NB4 (cell line): ENCODE measurements around the gene FBN1.

ENCODE experiments used
- MYC ChIP-seq: IDR thresholded peaks from 2 replicates; pipeline ENCODE4 v1.6.1; 2011; ENCODE audit warnings: low read depth, low read length
- POLR2A ChIP-seq: IDR thresholded peaks from 2 replicates; pipeline ENCODE4 v1.6.1; 2011; ENCODE audit warnings: mild to moderate bottlenecking; ENCODE audit not compliant: insufficient read length; ENCODE audit errors: extremely low read depth
- TF ChIP-seq, protein P1 (sequence below): IDR thresholded peaks from one replicate; pipeline ENCODE4 v1.5.1; 2012; ENCODE audit warnings: low read depth, low read length

DNA sequence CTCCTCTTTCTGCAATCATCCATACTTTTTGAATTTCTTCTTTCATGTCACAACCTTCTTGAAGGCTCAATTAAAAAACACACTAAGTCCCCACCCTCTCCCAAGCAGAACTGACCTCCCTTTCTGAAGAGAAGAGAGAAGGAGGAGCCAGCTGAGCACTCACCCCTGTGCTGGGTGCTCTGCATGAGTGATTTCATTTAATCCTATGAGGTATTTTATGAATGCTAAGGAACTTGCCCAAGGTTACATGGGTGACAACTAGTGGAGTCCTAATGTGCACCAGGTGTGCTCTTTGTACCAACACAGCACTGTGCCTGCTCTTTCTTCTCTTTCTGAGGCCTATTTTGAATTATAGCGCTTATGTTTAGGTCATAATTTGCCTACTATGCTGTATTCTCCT, 178.7 kb downstream of the FBN1 start:
- TF ChIP-seq POLR2A (no peak), MYC (no peak)
- TF ChIP-seq, protein P1, sequence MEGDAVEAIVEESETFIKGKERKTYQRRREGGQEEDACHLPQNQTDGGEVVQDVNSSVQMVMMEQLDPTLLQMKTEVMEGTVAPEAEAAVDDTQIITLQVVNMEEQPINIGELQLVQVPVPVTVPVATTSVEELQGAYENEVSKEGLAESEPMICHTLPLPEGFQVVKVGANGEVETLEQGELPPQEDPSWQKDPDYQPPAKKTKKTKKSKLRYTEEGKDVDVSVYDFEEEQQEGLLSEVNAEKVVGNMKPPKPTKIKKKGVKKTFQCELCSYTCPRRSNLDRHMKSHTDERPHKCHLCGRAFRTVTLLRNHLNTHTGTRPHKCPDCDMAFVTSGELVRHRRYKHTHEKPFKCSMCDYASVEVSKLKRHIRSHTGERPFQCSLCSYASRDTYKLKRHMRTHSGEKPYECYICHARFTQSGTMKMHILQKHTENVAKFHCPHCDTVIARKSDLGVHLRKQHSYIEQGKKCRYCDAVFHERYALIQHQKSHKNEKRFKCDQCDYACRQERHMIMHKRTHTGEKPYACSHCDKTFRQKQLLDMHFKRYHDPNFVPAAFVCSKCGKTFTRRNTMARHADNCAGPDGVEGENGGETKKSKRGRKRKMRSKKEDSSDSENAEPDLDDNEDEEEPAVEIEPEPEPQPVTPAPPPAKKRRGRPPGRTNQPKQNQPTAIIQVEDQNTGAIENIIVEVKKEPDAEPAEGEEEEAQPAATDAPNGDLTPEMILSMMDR = no peak
